Esophagus squamous epithelium (tissue), 5 donors: ENCODE results near the gene CAPN12. TPM values are rescaled to one million over a fixed set of nuclear protein-coding genes. Genes with fewer than 3 reads are reported as not detected.
A peak's percentile ranks its signal among the peaks of the same experiment; 100 is the strongest.

Experiments
- DNase-seq: peaks from one replicate; lab custom pipeline; 2025; lab: John Stamatoyannopoulos, UW
- H3K27ac ChIP-seq, 4 donors: fragments of 200-600 bp; sonication (generic); one replicate each; pipeline ENCODE4 v1.5.1; 2016 to 2019; ENCODE audit warnings: mild to moderate bottlenecking in 1 of 4
- H3K27me3 ChIP-seq, 4 donors: fragments of 200-600 bp; sonication (generic); 1 replicate in 3 of 4; 2 replicates in 1 of 4; pipeline versions ENCODE4 v1.5.1 to v1.6.0; 2017 to 2021; ENCODE audit warnings: antibody characterized with exemption in 1 of 4
- H3K36me3 ChIP-seq, 3 donors: fragments of 200-600 bp; sonication (generic); one replicate each; pipeline ENCODE4 v1.5.1; 2016 to 2019
- H3K4me1 ChIP-seq, 3 donors: fragments of 200-600 bp; sonication (generic); one replicate each; pipeline ENCODE4 v1.5.1; 2017 to 2019
- H3K4me3 ChIP-seq, 4 donors: fragments of 200-600 bp; sonication (generic); 1 replicate in 3 of 4; 2 replicates in 1 of 4; pipeline ENCODE4 v1.5.1; 2016 to 2019; ENCODE audit warnings: mild to moderate bottlenecking in 2 of 4, moderate library complexity in 1 of 4
- H3K9me3 ChIP-seq, 3 donors: fragments of 200-600 bp; sonication (generic); one replicate each; pipeline ENCODE4 v1.5.1; 2016 to 2019
- POLR2A ChIP-seq, 4 donors: fragments of 450-650 bp; IDR thresholded peaks; one replicate each; pipeline ENCODE4 v1.6.1; 2017; ENCODE audit warnings: antibody characterized with exemption in 4 of 4, mild to moderate bottlenecking in 4 of 4, moderate library complexity in 3 of 4
- WGBS, 2 donors: methylation state at CpG; one replicate each; pipeline ENCODE4 v1.1.5; 2018; 5-methylcytosine and 5-hydroxymethylcytosine counted together
- intact Hi-C: fragments of 100-400 bp; cut with DNase I; formaldehyde crosslinking; loops from one replicate; pipeline ENCODE4 v1.15.0; 2022
- total RNA-seq, 4 donors: library from RNA; depleted of rRNA; stranded (reverse); fragments of >200 nt; gene quantifications; one replicate each; pipeline ENCODE4 v1.1.0, GENCODE V29; 2016
- TF ChIP-seq, protein P1 (sequence below), 6 experiments: fragments of 450-650 bp in 4 of 6; fragments of 200-600 bp in 2 of 6; sonication (generic) in 2 of 6; IDR thresholded peaks; one replicate each; pipeline ENCODE4 v1.5.1; 2016 to 2019; ENCODE audit warnings: antibody characterized with exemption in 6 of 6, mild to moderate bottlenecking in 4 of 6, moderate library complexity in 4 of 6
- donor health status: DM: yes; HTN: yes; CAD: no.

The CAPN12 gene
- total RNA-seq, 4 donors from 2014 or later: 1.5 to 4.2 (median 1.8) TPM

GRCh38 chr19:38721496-38721895 lies 22.8 kb downstream of the CAPN12 start:
- 89% methylated on average over 7 of the region's 20 CpGs; no CpG with 5 or more reads in 1 of the 2 donors for WGBS, 2 donors
- H3K27me3 ChIP-seq: no peaks in the 10 kb centered on the region
- TF ChIP-seq POLR2A (IDR thresholded peaks at IDR 0.05): no peak
- TF ChIP-seq, protein P1, sequence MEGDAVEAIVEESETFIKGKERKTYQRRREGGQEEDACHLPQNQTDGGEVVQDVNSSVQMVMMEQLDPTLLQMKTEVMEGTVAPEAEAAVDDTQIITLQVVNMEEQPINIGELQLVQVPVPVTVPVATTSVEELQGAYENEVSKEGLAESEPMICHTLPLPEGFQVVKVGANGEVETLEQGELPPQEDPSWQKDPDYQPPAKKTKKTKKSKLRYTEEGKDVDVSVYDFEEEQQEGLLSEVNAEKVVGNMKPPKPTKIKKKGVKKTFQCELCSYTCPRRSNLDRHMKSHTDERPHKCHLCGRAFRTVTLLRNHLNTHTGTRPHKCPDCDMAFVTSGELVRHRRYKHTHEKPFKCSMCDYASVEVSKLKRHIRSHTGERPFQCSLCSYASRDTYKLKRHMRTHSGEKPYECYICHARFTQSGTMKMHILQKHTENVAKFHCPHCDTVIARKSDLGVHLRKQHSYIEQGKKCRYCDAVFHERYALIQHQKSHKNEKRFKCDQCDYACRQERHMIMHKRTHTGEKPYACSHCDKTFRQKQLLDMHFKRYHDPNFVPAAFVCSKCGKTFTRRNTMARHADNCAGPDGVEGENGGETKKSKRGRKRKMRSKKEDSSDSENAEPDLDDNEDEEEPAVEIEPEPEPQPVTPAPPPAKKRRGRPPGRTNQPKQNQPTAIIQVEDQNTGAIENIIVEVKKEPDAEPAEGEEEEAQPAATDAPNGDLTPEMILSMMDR (IDR thresholded peaks at IDR 0.05): no peak
- H3K27ac ChIP-seq: peak overlapping the region; percentile 22 to 84 (median 78)
- intact Hi-C loops: no loop called here
- H3K9me3 ChIP-seq: no peaks in the 10 kb centered on the region
- no peak for DNase-seq
- H3K4me1 ChIP-seq: peaks cover 9 to 60% (median 19%) of the 10 kb centered on the region in 3 donors
- peaks cover 70 to 100% (median 75%) of the 10 kb centered on the region in 3 donors for H3K36me3 ChIP-seq
- H3K4me3 ChIP-seq: no peak overlapping the region

DNA sequence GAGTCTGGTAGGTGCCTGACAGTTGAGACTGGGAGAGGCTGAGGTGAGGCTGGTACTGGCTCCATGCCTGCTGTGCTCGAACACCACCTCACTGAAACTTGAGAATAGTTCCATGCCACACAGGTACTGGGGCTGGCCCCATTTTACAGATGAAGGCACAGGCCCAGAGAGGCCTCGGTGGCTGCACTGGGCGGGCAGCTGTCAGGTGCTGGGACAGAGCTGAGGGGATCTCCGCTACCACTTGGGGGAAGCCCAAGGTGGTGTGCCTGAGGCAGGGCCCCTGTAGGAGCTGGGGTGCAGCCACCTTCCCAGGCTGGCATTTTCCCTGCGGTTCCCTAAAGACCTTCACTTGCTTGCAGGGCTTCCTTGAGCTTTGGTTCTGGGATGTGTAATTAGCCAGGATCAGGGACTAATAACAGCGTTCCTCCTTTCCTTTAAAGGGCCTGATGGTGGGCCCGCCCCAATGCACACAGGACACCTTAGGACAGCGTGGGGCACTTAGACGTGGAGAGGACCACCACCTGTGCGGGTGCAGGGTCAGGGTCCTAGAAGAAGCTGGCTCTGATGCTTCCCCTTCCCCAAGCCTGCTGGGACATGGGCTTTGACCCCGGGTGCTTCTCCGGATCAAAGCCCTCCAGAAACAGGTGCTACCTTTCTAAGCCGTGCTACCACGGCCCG lies 23.6 kb downstream of the CAPN12 start:
- no peaks in the 10 kb centered on the region for H3K27me3 ChIP-seq
- peak overlapping the region; percentile 13 to 84 (median 78) for H3K27ac ChIP-seq
- H3K4me1 ChIP-seq: peaks cover 9 to 53% (median 19%) of the 10 kb centered on the region in 3 donors
- intact Hi-C loops: no loop called here
- H3K36me3 ChIP-seq: peaks cover 73 to 100% (median 79%) of the 10 kb centered on the region in 3 donors
- TF ChIP-seq, protein P1 (IDR thresholded peaks at IDR 0.05): no peak
- WGBS, 2 donors: 73 to 88% methylated on average over 3 to 8 of the region's 15 CpGs
- H3K4me3 ChIP-seq: no peak overlapping the region
- no peak for DNase-seq
- no peaks in the 10 kb centered on the region for H3K9me3 ChIP-seq

DNA sequence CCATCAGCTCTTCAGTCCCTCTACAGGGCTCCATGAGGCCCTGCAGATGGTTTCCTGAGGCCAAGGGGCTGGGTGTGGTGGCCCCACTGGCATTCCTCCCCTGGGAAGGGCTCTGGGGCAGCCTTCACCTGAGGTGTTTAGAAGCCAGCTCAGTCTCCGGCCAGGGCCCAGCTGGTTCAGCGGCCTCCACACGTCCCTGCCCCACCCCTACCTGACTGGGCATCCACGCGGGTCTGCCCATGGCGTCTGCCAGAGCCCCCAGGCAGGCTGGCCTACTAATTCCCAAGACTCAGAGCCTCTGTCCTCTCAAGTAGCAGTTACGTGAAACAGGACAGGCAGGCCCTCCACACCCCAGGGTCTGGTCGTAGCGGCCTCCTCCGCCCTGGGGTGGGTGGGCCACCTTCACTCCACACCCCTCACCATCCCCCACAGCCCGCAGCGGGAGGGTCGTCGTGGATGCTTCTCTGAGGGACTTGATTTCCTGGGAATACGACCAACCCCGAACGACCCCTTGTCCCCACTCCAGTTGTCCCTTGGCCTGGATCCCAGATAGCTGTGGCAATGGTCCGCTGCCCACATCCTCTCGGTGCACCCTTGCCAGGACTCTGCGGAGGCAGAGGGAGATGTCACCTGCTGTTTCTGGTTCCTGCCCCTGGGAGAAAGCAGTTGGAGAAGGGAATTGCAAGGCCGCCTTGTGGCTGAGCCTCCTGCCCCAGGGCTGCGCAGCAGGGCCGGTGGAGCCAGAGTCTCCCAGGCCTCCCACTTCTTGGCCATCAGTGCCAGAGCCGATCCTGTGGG lies 24.3 kb downstream of the CAPN12 start:
- no peak for DNase-seq
- peaks cover 70 to 100% (median 78%) of the 10 kb centered on the region in 3 donors for H3K36me3 ChIP-seq
- no peaks in the 10 kb centered on the region for H3K27me3 ChIP-seq

DNA sequence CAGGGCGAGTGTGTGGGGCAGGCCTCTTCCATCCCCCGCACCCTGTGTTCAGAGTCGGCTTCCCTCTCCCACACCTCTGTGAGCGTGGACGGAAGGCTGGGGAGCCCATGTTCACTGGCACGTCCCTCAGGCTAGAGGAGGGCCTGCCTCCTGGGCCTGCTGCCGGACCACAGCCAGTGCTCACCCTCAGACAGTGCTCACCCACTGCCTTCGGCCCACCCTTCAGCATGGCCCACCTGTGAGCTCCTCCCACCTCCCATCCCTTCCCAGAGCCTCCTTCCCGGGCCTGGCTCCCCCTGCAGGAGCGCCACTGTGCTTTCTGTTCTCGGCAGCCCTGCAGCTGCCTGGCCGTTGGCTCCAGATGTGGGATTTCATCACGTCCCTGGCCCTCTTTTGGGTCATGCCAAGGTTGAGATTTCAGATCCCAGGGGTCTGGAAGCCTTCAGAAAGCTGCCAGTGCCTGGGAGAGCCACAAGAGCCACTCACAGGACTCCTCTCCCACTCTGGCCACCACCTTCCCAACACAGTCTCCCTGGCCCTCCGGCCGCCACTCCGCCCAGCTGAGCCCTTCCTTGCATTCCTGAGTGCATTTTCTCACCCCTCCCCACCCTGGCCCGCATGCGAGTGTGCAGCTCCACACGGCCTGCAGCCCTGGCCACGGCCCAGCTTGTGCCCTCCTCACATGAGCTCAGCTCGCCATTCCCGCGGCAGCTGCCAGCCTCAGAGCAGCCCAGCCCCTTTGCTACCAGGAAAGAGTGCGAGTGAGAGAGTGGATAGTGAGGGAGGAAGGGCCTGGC lies 25.3 kb downstream of the CAPN12 start:
- no peak overlapping the region for H3K4me3 ChIP-seq
- TF ChIP-seq, protein P1 (IDR thresholded peaks at IDR 0.05): peak in 3 of 6 experiments; percentile 24 to 29 (median 24)
- peak in 1 of 4 donors; percentile 8 for TF ChIP-seq POLR2A (IDR thresholded peaks at IDR 0.05)
- no peaks in the 10 kb centered on the region for H3K27me3 ChIP-seq
- WGBS, 2 donors: 67 to 69% methylated on average over 17 to 18 of the region's 24 CpGs
- H3K9me3 ChIP-seq: no peaks in the 10 kb centered on the region
- H3K4me1 ChIP-seq: peaks cover 9 to 56% (median 19%) of the 10 kb centered on the region in 3 donors
- H3K27ac ChIP-seq: peak overlapping the region; percentile 29 to 84 (median 78)
- peaks cover 65 to 100% (median 78%) of the 10 kb centered on the region in 3 donors for H3K36me3 ChIP-seq
- DNase-seq: no peak
- intact Hi-C loops: no loop called here

More for the DNA sequence above, 24.3 kb downstream of the CAPN12 start:
- Histone ChIP-seq H3K4me1 (peaks cover 9 to 53% (median 19%) of the 10 kb centered on the region in 3 donors), H3K4me3 (no peak overlapping the region), H3K9me3 (no peaks in the 10 kb centered on the region), H3K27ac (peak overlapping the region; percentile 29 to 84 (median 78))
- intact Hi-C loops: no loop called here
- no peak for TF ChIP-seq POLR2A (IDR thresholded peaks at IDR 0.05)
- TF ChIP-seq, protein P1 (IDR thresholded peaks at IDR 0.05): no peak
- WGBS, 2 donors: 82 to 87% methylated on average over 3 of the region's 24 CpGs
